Common myeloid progenitor, CD34-positive (primary cell): Measurements from ENCODE around the gene PEDS1.
"Not testable (repeated sequence)": the region's sequence is repeated elsewhere in the genome, so short reads cannot be mapped to it uniquely, and the experiment has no call there.

Experiments used
- CTCF ChIA-PET: fragments of 350-600 bp; sonication (Branson Sonifier 250); formaldehyde crosslinking; loops from one replicate; lab custom pipeline; 2021; ENCODE audit warnings: antibody characterized with exemption; lab: Charles Lee
- POLR2A ChIA-PET: fragments of 350-600 bp; sonication (Branson Sonifier 250); formaldehyde crosslinking; loops from one replicate; lab custom pipeline; 2021; ENCODE audit warnings: antibody characterized with exemption; lab: Charles Lee
- DNase-seq, 3 donors: peaks; one replicate each; pipeline versions ENCODE4 v3.0.0 to v3.0.0-alpha.2; 2013
- H3K27ac ChIP-seq, 2 experiments: 1 replicate in 1 of 2; 2 replicates in 1 of 2; pipeline ENCODE4 v1.7.0; 2013; ENCODE audit warnings: inconsistent platforms in 2 of 2, low read length in 2 of 2, mild to moderate bottlenecking in 2 of 2, low read depth in 1 of 2, moderate library complexity in 1 of 2; ENCODE audit not compliant: severe bottlenecking in 2 of 2, insufficient read depth in 1 of 2, poor library complexity in 1 of 2
- H3K27me3 ChIP-seq, 5 experiments: replicated peaks in 2 of 5; 1 replicate in 3 of 5; 2 replicates in 2 of 5; pipeline versions ENCODE4 v1.6.1 to v1.7.0; 2013; ENCODE audit warnings: low read length in 4 of 5, mild to moderate bottlenecking in 2 of 5, moderate library complexity in 2 of 5, inconsistent platforms in 1 of 5; ENCODE audit not compliant: insufficient read depth in 5 of 5, control insufficient read depth in 4 of 5
- H3K36me3 ChIP-seq, 4 experiments: 1 replicate in 2 of 4; 2 replicates in 2 of 4; pipeline versions ENCODE4 v1.6.1 to v1.7.0; 2013; ENCODE audit warnings: low read length in 3 of 4, control low read depth in 1 of 4, mild to moderate bottlenecking in 1 of 4; ENCODE audit not compliant: control insufficient read depth in 4 of 4, insufficient read depth in 4 of 4
- H3K4me1 ChIP-seq, 4 experiments: 1 replicate in 3 of 4; 2 replicates in 1 of 4; pipeline versions ENCODE4 v1.6.1 to v1.7.1; 2013; ENCODE audit warnings: low read length in 3 of 4, mild to moderate bottlenecking in 3 of 4, control low read depth in 1 of 4, inconsistent platforms in 1 of 4, moderate library complexity in 1 of 4; ENCODE audit not compliant: control insufficient read depth in 4 of 4, insufficient read depth in 4 of 4; ENCODE audit errors: control extremely low read depth in 1 of 4
- H3K4me3 ChIP-seq, 7 experiments: 1 replicate in 4 of 7; 2 replicates in 3 of 7; pipeline versions ENCODE4 v1.5.1 to v1.7.0; 2013; ENCODE audit warnings: mild to moderate bottlenecking in 7 of 7, low read length in 6 of 7, moderate library complexity in 6 of 7, inconsistent platforms in 2 of 7, low read depth in 2 of 7, control low read depth in 1 of 7; ENCODE audit not compliant: insufficient read depth in 4 of 7, control insufficient read depth in 1 of 7; ENCODE audit errors: extremely low read depth in 1 of 7
- H3K9me3 ChIP-seq, 5 experiments: 1 replicate in 4 of 5; 2 replicates in 1 of 5; pipeline versions ENCODE4 v1.6.1 to v1.7.1; 2013; ENCODE audit warnings: low read length in 4 of 5, mild to moderate bottlenecking in 2 of 5, inconsistent platforms in 1 of 5, low read depth in 1 of 5, moderate library complexity in 1 of 5; ENCODE audit not compliant: control insufficient read depth in 4 of 5, insufficient read depth in 2 of 5; ENCODE audit errors: control extremely low read depth in 1 of 5
- WGBS: methylation state at CpG from one replicate; pipeline ENCODE4 v1.1.5; 2013; ENCODE audit not compliant: insufficient coverage; 5-methylcytosine and 5-hydroxymethylcytosine counted together

PEDS1 gene

GRCh38 chr20:50136822-50137599 is 16.5 kb downstream of the PEDS1 start:
- H3K4me3 ChIP-seq, result no peak overlapping the region
- no peaks in the 10 kb centered on the region for H3K9me3 ChIP-seq
- no peaks in the 10 kb centered on the region for H3K27me3 ChIP-seq
- 97% methylated on average over 13 of the region's 15 CpGs for WGBS
- ChIA-PET CTCF (interaction anchor here (1.5 to 3.9 kb wide), 2 partner anchors 17 to 40 kb away, joined by 3 to 21 read pairs; no protein-coding TSS in a partner anchor), POLR2A (interaction anchor here (0.7 kb wide), 1 partner anchor 16 kb away, joined by 4 read pairs; no protein-coding TSS in a partner anchor)
- DNase-seq, result no peak
- H3K4me1 ChIP-seq, result peaks cover 0 to 2% (median 0%) of the 10 kb centered on the region in 4 experiments
- peaks cover 8 to 72% (median 50%) of the 10 kb centered on the region in 4 experiments for H3K36me3 ChIP-seq
- no peak overlapping the region for H3K27ac ChIP-seq

GRCh38 chr20:50135157-50135556 is 18.4 kb downstream of the PEDS1 start:
- H3K4me3 ChIP-seq, H3K27me3 ChIP-seq, H3K4me1 ChIP-seq, DNase-seq, H3K9me3 ChIP-seq, H3K27ac ChIP-seq, POLR2A ChIA-PET: not testable (repeated sequence)
- CTCF ChIA-PET, result interaction anchor here (0.9 to 2.5 kb wide), 7 partner anchors 9 to 37 kb away, joined by 3 to 15 read pairs (median 6); no protein-coding TSS in a partner anchor
- WGBS, result 100% methylated on average over 2 of the region's 7 CpGs
- peaks cover 10 to 66% (median 42%) of the 10 kb centered on the region in 4 experiments for H3K36me3 ChIP-seq

- ChIA-PET POLR2A (interaction anchor here (0.6 to 1.1 kb wide), 3 partner anchors 10 to 48 kb away, joined by 3 to 4 read pairs (median 3); no protein-coding TSS in a partner anchor), CTCF (interaction anchor here (1.2 to 2.5 kb wide), 6 partner anchors 9 to 38 kb away, joined by 3 to 15 read pairs (median 8); no protein-coding TSS in a partner anchor)
- Histone ChIP-seq H3K9me3 (no peaks in the 10 kb centered on the region), H3K4me1 (no peaks in the 10 kb centered on the region), H3K27ac (no peak overlapping the region), H3K27me3 (no peaks in the 10 kb centered on the region), H3K36me3 (peaks cover 13 to 73% (median 44%) of the 10 kb centered on the region in 4 experiments), H3K4me3 (no peak overlapping the region)
- no peak for DNase-seq
- WGBS, result 97% methylated on average over 6 of the region's 9 CpGs
These were observed 19.9 kb downstream of the PEDS1 start for GRCh38 chr20:50133474-50134217.

GRCh38 chr20:50133041-50133440 is 20.5 kb downstream of the PEDS1 start:
- CTCF ChIA-PET, result interaction anchor here (1.9 to 2.7 kb wide), 3 partner anchors 11 to 36 kb away, joined by 9 to 24 read pairs (median 10); no protein-coding TSS in a partner anchor

GRCh38 chr20:50130995-50131394 is 22.5 kb downstream of the PEDS1 start:
- H3K36me3 ChIP-seq, result peaks cover 19 to 77% (median 53%) of the 10 kb centered on the region in 4 experiments
- no peaks in the 10 kb centered on the region for H3K9me3 ChIP-seq
- H3K27me3 ChIP-seq, result no peaks in the 10 kb centered on the region
- no peak for DNase-seq
- POLR2A ChIA-PET, result no interaction called here
- H3K4me1 ChIP-seq, result no peaks in the 10 kb centered on the region
- no peak overlapping the region for H3K27ac ChIP-seq
- CTCF ChIA-PET, result interaction anchor here (1.3 to 2.7 kb wide), 3 partner anchors 9 to 35 kb away, joined by 3 to 24 read pairs (median 5); no protein-coding TSS in a partner anchor
- WGBS, result 100% methylated on average over 3 of the region's 4 CpGs
- H3K4me3 ChIP-seq, result no peak overlapping the region

More at GRCh38 chr20:50133041-50133440, 20.5 kb downstream of the PEDS1 start:
- POLR2A ChIA-PET, result interaction anchor here (1.1 kb wide), 1 partner anchor 9 kb away, joined by 3 read pairs; no protein-coding TSS in a partner anchor
- Histone ChIP-seq H3K9me3 (no peaks in the 10 kb centered on the region), H3K4me1 (no peaks in the 10 kb centered on the region), H3K4me3 (no peak overlapping the region), H3K27me3 (no peaks in the 10 kb centered on the region), H3K27ac (no peak overlapping the region), H3K36me3 (peaks cover 13 to 76% (median 48%) of the 10 kb centered on the region in 4 experiments)
- DNase-seq, result no peak
- 100% methylated on average over 5 of the region's 6 CpGs for WGBS

GRCh38 chr20:50130356-50130723 is 23.2 kb downstream of the PEDS1 start:
- CTCF ChIA-PET, result interaction anchor here (1.3 to 2.7 kb wide), 3 partner anchors 8 to 22 kb away, joined by 3 to 24 read pairs (median 5); no protein-coding TSS in a partner anchor
- no peaks in the 10 kb centered on the region for H3K27me3 ChIP-seq
- H3K36me3 ChIP-seq, result peaks cover 19 to 76% (median 54%) of the 10 kb centered on the region in 4 experiments
- POLR2A ChIA-PET, result no interaction called here
- H3K27ac ChIP-seq, result no peak overlapping the region
- no peaks in the 10 kb centered on the region for H3K4me1 ChIP-seq
- WGBS, result 100% methylated on average over 1 of the region's 1 CpG
- DNase-seq, result no peak
- no peaks in the 10 kb centered on the region for H3K9me3 ChIP-seq
- no peak overlapping the region for H3K4me3 ChIP-seq
